Measurements from ENCODE around the gene BOLA2B.
"Not testable (repeated sequence)": the region's sequence is repeated elsewhere in the genome, so short reads cannot be mapped to it uniquely, and the experiment has no call there.

The BOLA2B gene

GRCh38 chr16:30168746-30169145 is 24.7 kb downstream of the BOLA2B start:
- H2BK15ac ChIP-seq (ENCODE audit: low read depth, poor library complexity, severe bottlenecking), result not testable (repeated sequence)

GRCh38 chr16:30166202-30166902 is 27.1 kb downstream of the BOLA2B start:
- H3K27me3 ChIP-seq (ENCODE audit: control insufficient read depth in 1 of 2, insufficient read depth in 1 of 2, low read length in 2 of 2), result no peaks in the 10 kb centered on the region

More at GRCh38 chr16:30168746-30169145, 24.7 kb downstream of the BOLA2B start:
- not testable (repeated sequence) for H2AFZ ChIP-seq (ENCODE audit: low read depth, low read length); H3K4me2 ChIP-seq (ENCODE audit: low read length, poor library complexity, severe bottlenecking); H2AK5ac ChIP-seq (ENCODE audit: low read length, severe bottlenecking); H4K91ac ChIP-seq (ENCODE audit: low read length); H3K4ac ChIP-seq (ENCODE audit: low read depth in 1 of 2, low read length in 2 of 2); H3K18ac ChIP-seq (ENCODE audit: low read depth in 1 of 2, low read length in 2 of 2); H3K9ac ChIP-seq (ENCODE audit: low read length); DNase-seq; H3K79me1 ChIP-seq (replicated peaks; ENCODE audit: low read length, poor library complexity, severe bottlenecking); H3K9me3 ChIP-seq (ENCODE audit: control insufficient read depth, low read length); H2BK5ac ChIP-seq (ENCODE audit: low read depth, low read length, poor library complexity, severe bottlenecking); H3K23ac ChIP-seq (ENCODE audit: low read length in 2 of 2); H3K27ac ChIP-seq (ENCODE audit: low read length, poor library complexity, severe bottlenecking); H3K27me3 ChIP-seq (ENCODE audit: control insufficient read depth in 1 of 2, insufficient read depth in 1 of 2, low read length in 2 of 2); H3K4me3 ChIP-seq (ENCODE audit: insufficient read depth in 1 of 2, low read depth in 1 of 2, low read length in 2 of 2); H2BK120ac ChIP-seq (ENCODE audit: low read depth, low read length); H2BK12ac ChIP-seq (ENCODE audit: low read length in 2 of 2); H3K4me1 ChIP-seq (ENCODE audit: control insufficient read depth, insufficient read depth, low read depth, low read length); H3K36me3 ChIP-seq (ENCODE audit: control insufficient read depth in 1 of 2, insufficient read depth in 2 of 2, low read depth in 1 of 2, low read length in 2 of 2); H3K14ac ChIP-seq (ENCODE audit: low read length in 2 of 2); H4K8ac ChIP-seq (ENCODE audit: low read length)
- WGBS, result no CpG with 5 or more reads among the region's 29 CpGs

GRCh38 chr16:30163538-30163937 is 29.9 kb downstream of the BOLA2B start:
- no peak overlapping the region for H3K4ac ChIP-seq (ENCODE audit: low read depth in 1 of 2, low read length in 2 of 2)
- no peak overlapping the region for H2BK12ac ChIP-seq (ENCODE audit: low read length in 2 of 2)
- no peak overlapping the region for H4K91ac ChIP-seq (ENCODE audit: low read length)
- no peak for DNase-seq
- no peaks in the 10 kb centered on the region for H3K36me3 ChIP-seq (ENCODE audit: control insufficient read depth in 1 of 2, insufficient read depth in 2 of 2, low read depth in 1 of 2, low read length in 2 of 2)
- H2BK5ac ChIP-seq (ENCODE audit: low read depth, low read length, poor library complexity, severe bottlenecking), result no peak overlapping the region
- no peak overlapping the region for H3K4me2 ChIP-seq (ENCODE audit: low read length, poor library complexity, severe bottlenecking)
- H2BK120ac ChIP-seq (ENCODE audit: low read depth, low read length), result no peak overlapping the region
- H3K27me3 ChIP-seq (ENCODE audit: control insufficient read depth in 1 of 2, insufficient read depth in 1 of 2, low read length in 2 of 2), result no peaks in the 10 kb centered on the region
- H2AK5ac ChIP-seq (ENCODE audit: low read length, severe bottlenecking), result no peak overlapping the region
- no peak overlapping the region for H2BK15ac ChIP-seq (ENCODE audit: low read depth, poor library complexity, severe bottlenecking)
- no peaks in the 10 kb centered on the region for H3K79me1 ChIP-seq (replicated peaks; ENCODE audit: low read length, poor library complexity, severe bottlenecking)
- no peak overlapping the region for H4K8ac ChIP-seq (ENCODE audit: low read length)
- no peak overlapping the region for H2AFZ ChIP-seq (ENCODE audit: low read depth, low read length)
- H3K4me1 ChIP-seq (ENCODE audit: control insufficient read depth, insufficient read depth, low read depth, low read length), result no peaks in the 10 kb centered on the region
- 63% methylated on average over 3 of the region's 3 CpGs for WGBS
- no peaks in the 10 kb centered on the region for H3K9me3 ChIP-seq (ENCODE audit: control insufficient read depth, low read length)
- H3K27ac ChIP-seq (ENCODE audit: low read length, poor library complexity, severe bottlenecking), result no peak overlapping the region
- H3K18ac ChIP-seq (ENCODE audit: low read depth in 1 of 2, low read length in 2 of 2), result no peak overlapping the region
- no peak overlapping the region for H3K14ac ChIP-seq (ENCODE audit: low read length in 2 of 2)
- H3K9ac ChIP-seq (ENCODE audit: low read length), result no peak overlapping the region
- no peak overlapping the region for H3K23ac ChIP-seq (ENCODE audit: low read length in 2 of 2)
- H3K4me3 ChIP-seq (ENCODE audit: insufficient read depth in 1 of 2, low read depth in 1 of 2, low read length in 2 of 2), result no peak overlapping the region

More at GRCh38 chr16:30166202-30166902, 27.1 kb downstream of the BOLA2B start:
- Histone ChIP-seq H4K8ac (ENCODE audit: low read length) (no peak overlapping the region), H3K18ac (ENCODE audit: low read depth in 1 of 2, low read length in 2 of 2) (no peak overlapping the region), H3K9ac (ENCODE audit: low read length) (no peak overlapping the region), H3K27ac (ENCODE audit: low read length, poor library complexity, severe bottlenecking) (no peak overlapping the region), H3K4me1 (ENCODE audit: control insufficient read depth, insufficient read depth, low read depth, low read length) (no peaks in the 10 kb centered on the region), H2BK15ac (ENCODE audit: low read depth, poor library complexity, severe bottlenecking) (no peak overlapping the region), H4K91ac (ENCODE audit: low read length) (no peak overlapping the region), H3K4ac (ENCODE audit: low read depth in 1 of 2, low read length in 2 of 2) (no peak overlapping the region), H3K36me3 (ENCODE audit: control insufficient read depth in 1 of 2, insufficient read depth in 2 of 2, low read depth in 1 of 2, low read length in 2 of 2) (no peaks in the 10 kb centered on the region), H3K23ac (ENCODE audit: low read length in 2 of 2) (no peak overlapping the region), H3K9me3 (ENCODE audit: control insufficient read depth, low read length) (no peaks in the 10 kb centered on the region), H2BK5ac (ENCODE audit: low read depth, low read length, poor library complexity, severe bottlenecking) (no peak overlapping the region), H3K79me1 (replicated peaks; ENCODE audit: low read length, poor library complexity, severe bottlenecking) (no peaks in the 10 kb centered on the region), H3K4me3 (ENCODE audit: insufficient read depth in 1 of 2, low read depth in 1 of 2, low read length in 2 of 2) (no peak overlapping the region), H2AK5ac (ENCODE audit: low read length, severe bottlenecking) (no peak overlapping the region), H2BK12ac (ENCODE audit: low read length in 2 of 2) (no peak overlapping the region), H3K14ac (ENCODE audit: low read length in 2 of 2) (no peak overlapping the region), H3K4me2 (ENCODE audit: low read length, poor library complexity, severe bottlenecking) (no peak overlapping the region), H2AFZ (ENCODE audit: low read depth, low read length) (no peak overlapping the region), H2BK120ac (ENCODE audit: low read depth, low read length) (no peak overlapping the region)
- WGBS, result 96% methylated on average over 9 of the region's 11 CpGs
- no peak for DNase-seq

- no peak overlapping the region for H3K9ac ChIP-seq (ENCODE audit: low read length)
- H3K4me1 ChIP-seq (ENCODE audit: control insufficient read depth, insufficient read depth, low read depth, low read length), result no peaks in the 10 kb centered on the region
- no peak overlapping the region for H2AK5ac ChIP-seq (ENCODE audit: low read length, severe bottlenecking)
- no peak overlapping the region for H3K4me3 ChIP-seq (ENCODE audit: insufficient read depth in 1 of 2, low read depth in 1 of 2, low read length in 2 of 2)
- no peaks in the 10 kb centered on the region for H3K9me3 ChIP-seq (ENCODE audit: control insufficient read depth, low read length)
- WGBS, result 88% methylated on average over 1 of the region's 1 CpG
- no peak overlapping the region for H4K91ac ChIP-seq (ENCODE audit: low read length)
- no peak overlapping the region for H3K4me2 ChIP-seq (ENCODE audit: low read length, poor library complexity, severe bottlenecking)
- no peak overlapping the region for H3K27ac ChIP-seq (ENCODE audit: low read length, poor library complexity, severe bottlenecking)
- no peaks in the 10 kb centered on the region for H3K27me3 ChIP-seq (ENCODE audit: control insufficient read depth in 1 of 2, insufficient read depth in 1 of 2, low read length in 2 of 2)
- no peak overlapping the region for H2BK15ac ChIP-seq (ENCODE audit: low read depth, poor library complexity, severe bottlenecking)
- no peak overlapping the region for H3K4ac ChIP-seq (ENCODE audit: low read depth in 1 of 2, low read length in 2 of 2)
- H2BK5ac ChIP-seq (ENCODE audit: low read depth, low read length, poor library complexity, severe bottlenecking), result no peak overlapping the region
- H3K79me1 ChIP-seq (replicated peaks; ENCODE audit: low read length, poor library complexity, severe bottlenecking), result no peaks in the 10 kb centered on the region
- no peak for DNase-seq
- no peak overlapping the region for H2BK12ac ChIP-seq (ENCODE audit: low read length in 2 of 2)
- no peak overlapping the region for H3K14ac ChIP-seq (ENCODE audit: low read length in 2 of 2)
- no peaks in the 10 kb centered on the region for H3K36me3 ChIP-seq (ENCODE audit: control insufficient read depth in 1 of 2, insufficient read depth in 2 of 2, low read depth in 1 of 2, low read length in 2 of 2)
- no peak overlapping the region for H3K23ac ChIP-seq (ENCODE audit: low read length in 2 of 2)
- H4K8ac ChIP-seq (ENCODE audit: low read length), result no peak overlapping the region
- no peak overlapping the region for H2BK120ac ChIP-seq (ENCODE audit: low read depth, low read length)
- H3K18ac ChIP-seq (ENCODE audit: low read depth in 1 of 2, low read length in 2 of 2), result no peak overlapping the region
- no peak overlapping the region for H2AFZ ChIP-seq (ENCODE audit: low read depth, low read length)
Observed at GRCh38 chr16:30157214-30157613, 36.3 kb downstream of the BOLA2B start.

Measured in mesenchymal stem cell (in vitro differentiated cells and primary cell).